Transverse colon (tissue), 4 donors: Measurements from ENCODE around the gene ATP2A1. TPM values are rescaled to one million over a fixed set of nuclear protein-coding genes. Genes with fewer than 3 reads are reported as not detected.
A peak's percentile ranks its signal among the peaks of the same experiment; 100 is the strongest.

Experiments
- DNase-seq: peaks from one replicate; pipeline ENCODE4 v3.0.0-alpha.2; 2019
- H3K27ac ChIP-seq, 4 donors: fragments of 200-600 bp; sonication (generic); 2 replicates each; pipeline ENCODE4 v1.5.1; 2016 to 2018; ENCODE audit warnings: inconsistent platforms in 4 of 4
- H3K27me3 ChIP-seq: fragments of 200-600 bp; sonication (generic); 2 replicates; pipeline ENCODE4 v1.5.1; 2017; ENCODE audit warnings: inconsistent platforms
- H3K36me3 ChIP-seq, 4 donors: fragments of 200-600 bp; sonication (generic); 2 replicates each; pipeline ENCODE4 v1.5.1; 2017 to 2019; ENCODE audit warnings: inconsistent platforms in 4 of 4
- H3K4me1 ChIP-seq, 4 donors: fragments of 200-600 bp; sonication (generic); 2 replicates each; pipeline ENCODE4 v1.5.1; 2017 to 2020; ENCODE audit warnings: inconsistent platforms in 4 of 4
- H3K4me3 ChIP-seq, 4 donors: fragments of 200-600 bp; sonication (generic); 1 replicate in 1 of 4; 2 replicates in 3 of 4; pipeline versions ENCODE4 v1.5.1 to v1.6.1; 2017 to 2019; ENCODE audit warnings: inconsistent platforms in 4 of 4
- H3K9me3 ChIP-seq, 2 donors: fragments of 200-600 bp; sonication (generic); 2 replicates each; pipeline ENCODE4 v1.5.1; 2017 to 2019; ENCODE audit warnings: inconsistent platforms in 2 of 2
- EP300 ChIP-seq: sonication (generic); formaldehyde crosslinking; IDR thresholded peaks from one replicate; pipeline ENCODE4 v1.6.1; 2017; ENCODE audit warnings: antibody characterized with exemption, low read depth
- POLR2A ChIP-seq: fragments of 450-650 bp; IDR thresholded peaks from one replicate; pipeline ENCODE4 v1.6.1; 2016; ENCODE audit warnings: antibody characterized with exemption, mild to moderate bottlenecking, moderate library complexity
- POLR2AphosphoS5 ChIP-seq, 3 donors: sonication (generic); formaldehyde crosslinking; IDR thresholded peaks; one replicate each; pipeline ENCODE4 v1.6.1; 2016; ENCODE audit warnings: antibody characterized with exemption in 3 of 3
- whole genome bisulfite sequencing, 2 donors: methylation state at CpG; one replicate each; pipeline ENCODE4 v1.1.5; 2018; ENCODE audit warnings: low coverage in 1 of 2; 5-methylcytosine and 5-hydroxymethylcytosine counted together
- in situ Hi-C, 4 donors: fragments of 200-750 bp; cut with MboI; loops; one replicate each; pipeline versions ENCODE4 v1.15.0 to v1.15.1; 2017; ENCODE audit warnings: low sequenced_read_pairs in 3 of 4, low pct_ligation_motif_present in 1 of 4, low pct_unique_long_range_greater_than_20kb in 1 of 4
- intact Hi-C: fragments of 100-400 bp; cut with DNase I; formaldehyde crosslinking; loops from one replicate; pipeline ENCODE4 v1.15.1; 2023; ENCODE audit warnings: low total_unique reads
- small RNA-seq, 4 donors: library from RNA; depleted of rRNA; stranded (forward); fragments of <200 nt; gene quantifications; one replicate each; pipeline ENCODE3, GENCODE V24; 2016
- total RNA-seq, 4 donors: library from RNA; depleted of rRNA; stranded (reverse); fragments of >200 nt; gene quantifications; one replicate each; pipeline ENCODE4 v1.1.0, GENCODE V29; 2016
- TF ChIP-seq, protein P1 (sequence below), 5 experiments: fragments of 200-600 bp in 3 of 5; fragments of 450-650 bp in 2 of 5; sonication (generic) in 3 of 5; IDR thresholded peaks; 1 replicate in 2 of 5; 2 replicates in 3 of 5; pipeline ENCODE4 v1.5.1; 2016 to 2017; ENCODE audit warnings: antibody characterized with exemption in 5 of 5, inconsistent platforms in 3 of 5, mild to moderate bottlenecking in 2 of 5, moderate library complexity in 1 of 5

The ATP2A1 gene
- total RNA-seq, 4 donors from 2014 or later = 1.1 to 3.2 (median 1.4) TPM; not detected in 1

- Histone ChIP-seq H3K9me3 (no peaks in the 10 kb centered on the region), H3K4me1 (peaks cover 4 to 20% (median 13%) of the 10 kb centered on the region in 4 donors), H3K4me3 (no peak overlapping the region), H3K27me3 (no peaks in the 10 kb centered on the region), H3K36me3 (no peaks in the 10 kb centered on the region), H3K27ac (no peak overlapping the region)
- TF ChIP-seq EP300 (no peak), POLR2AphosphoS5 (IDR thresholded peaks at IDR 0.05) (no peak), POLR2A (no peak)
- TF ChIP-seq, protein P1, sequence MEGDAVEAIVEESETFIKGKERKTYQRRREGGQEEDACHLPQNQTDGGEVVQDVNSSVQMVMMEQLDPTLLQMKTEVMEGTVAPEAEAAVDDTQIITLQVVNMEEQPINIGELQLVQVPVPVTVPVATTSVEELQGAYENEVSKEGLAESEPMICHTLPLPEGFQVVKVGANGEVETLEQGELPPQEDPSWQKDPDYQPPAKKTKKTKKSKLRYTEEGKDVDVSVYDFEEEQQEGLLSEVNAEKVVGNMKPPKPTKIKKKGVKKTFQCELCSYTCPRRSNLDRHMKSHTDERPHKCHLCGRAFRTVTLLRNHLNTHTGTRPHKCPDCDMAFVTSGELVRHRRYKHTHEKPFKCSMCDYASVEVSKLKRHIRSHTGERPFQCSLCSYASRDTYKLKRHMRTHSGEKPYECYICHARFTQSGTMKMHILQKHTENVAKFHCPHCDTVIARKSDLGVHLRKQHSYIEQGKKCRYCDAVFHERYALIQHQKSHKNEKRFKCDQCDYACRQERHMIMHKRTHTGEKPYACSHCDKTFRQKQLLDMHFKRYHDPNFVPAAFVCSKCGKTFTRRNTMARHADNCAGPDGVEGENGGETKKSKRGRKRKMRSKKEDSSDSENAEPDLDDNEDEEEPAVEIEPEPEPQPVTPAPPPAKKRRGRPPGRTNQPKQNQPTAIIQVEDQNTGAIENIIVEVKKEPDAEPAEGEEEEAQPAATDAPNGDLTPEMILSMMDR (IDR thresholded peaks at IDR 0.05) = no peak
- intact Hi-C loops = no loop called here
- no peak for DNase-seq
- in situ Hi-C loops = loop anchor here in 1 of 4 donors (10.0 kb wide), 2 partner anchors 82 to 122 kb away; partner anchors contain the start of genes ATXN2L and SH2B1
- 70 to 78% methylated on average over 1 to 4 of the region's 4 CpGs for WGBS, 2 donors
Observed at GRCh38 chr16:28946681-28947080, 68.4 kb downstream of the ATP2A1 start.

DNA sequence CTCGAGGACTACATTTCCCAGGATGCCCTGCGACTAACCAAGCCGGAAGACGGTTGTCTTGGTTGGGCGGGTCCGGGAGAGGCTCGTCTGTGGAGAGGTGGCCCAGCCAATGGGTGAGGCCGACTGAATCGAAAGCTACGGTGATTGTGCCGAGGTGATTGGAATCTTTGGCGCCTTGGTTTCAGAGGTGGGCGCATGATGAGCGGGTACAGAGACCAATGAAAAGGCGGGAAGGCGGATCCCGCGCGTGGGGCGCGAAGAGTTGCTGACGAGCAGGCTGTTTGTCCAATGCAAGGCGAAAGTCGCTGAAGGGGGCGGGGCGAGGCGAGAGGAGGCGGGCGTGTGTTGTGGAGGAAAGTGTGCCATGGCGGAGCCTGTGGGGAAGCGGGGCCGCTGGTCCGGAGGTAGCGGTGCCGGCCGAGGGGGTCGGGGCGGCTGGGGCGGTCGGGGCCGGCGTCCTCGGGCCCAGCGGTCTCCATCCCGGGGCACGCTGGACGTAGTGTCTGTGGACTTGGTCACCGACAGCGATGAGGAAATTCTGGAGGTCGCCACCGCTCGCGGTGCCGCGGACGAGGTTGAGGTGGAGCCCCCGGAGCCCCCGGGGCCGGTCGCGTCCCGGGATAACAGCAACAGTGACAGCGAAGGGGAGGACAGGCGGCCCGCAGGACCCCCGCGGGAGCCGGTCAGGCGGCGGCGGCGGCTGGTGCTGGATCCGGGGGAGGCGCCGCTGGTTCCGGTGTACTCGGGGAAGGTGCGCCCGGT is 72.5 kb downstream of the ATP2A1 start, which contains the start of gene NFATC2IP:
TSS of gene NFATC2IP (plus strand) at position 290 of the 762 bp plus-strand sequence. CDS start at position 365, 75 bp downstream.
- in situ Hi-C loops (no loop called here), intact Hi-C loops (no loop called here)
- Histone ChIP-seq H3K9me3 (no peaks in the 10 kb centered on the region), H3K4me1 (peaks cover 5 to 29% (median 18%) of the 10 kb centered on the region in 4 donors), H3K4me3 (peak within 1 kb of the TSS; percentile 77 to 99 (median 96)), H3K36me3 (peaks cover 0 to 25% (median 12%) of the 10 kb centered on the region in 4 donors), H3K27me3 (no peaks in the 10 kb centered on the region), H3K27ac (peak within 1 kb of the TSS; percentile 88 to 96 (median 93))
- TF ChIP-seq POLR2A = peak; percentile 74
- peak; percentile 13 to 48 (median 30) for TF ChIP-seq POLR2AphosphoS5 (IDR thresholded peaks at IDR 0.05)
- TF ChIP-seq, protein P1 (IDR thresholded peaks at IDR 0.05) = no peak
- WGBS, 2 donors = 1% methylated on average over 67 of the region's 79 CpGs; no CpG with 5 or more reads in 1 of the 2 donors
- peak; percentile 100 for DNase-seq

- intact Hi-C loops = no loop called here
- no peaks in the 10 kb centered on the region for H3K9me3 ChIP-seq
- H3K27me3 ChIP-seq = no peaks in the 10 kb centered on the region
- DNase-seq = peak; percentile 74
- peak overlapping the region; percentile 88 to 96 (median 93) for H3K27ac ChIP-seq
- TF ChIP-seq, protein P1 (IDR thresholded peaks at IDR 0.05) = no peak
- TF ChIP-seq POLR2A (no peak), POLR2AphosphoS5 (IDR thresholded peaks at IDR 0.05) (no peak), EP300 (no peak)
- WGBS, 2 donors = 0 to 2% methylated on average over 5 to 17 of the region's 17 CpGs
- peaks cover 5 to 27% (median 17%) of the 10 kb centered on the region in 4 donors for H3K4me1 ChIP-seq
- H3K36me3 ChIP-seq = peaks cover 0 to 31% (median 16%) of the 10 kb centered on the region in 4 donors
- in situ Hi-C loops = no loop called here
- H3K4me3 ChIP-seq = peak overlapping the region; percentile 77 to 99 (median 96)
Observed at GRCh38 chr16:28951410-28951943, 73.2 kb downstream of the ATP2A1 start.

Small RNAs within 50 kb of the gene (small RNA-seq; reads per million reads assigned to genes)
- gene RF00416 = 0 reads per million in 4 donors

Other genes starting within 250 kb of the ATP2A1 start
- under 1 TPM in 2 of 4 donors, not detected in 2; 0.27 to 0.32 TPM for gene NPIPB8, start 240.4 kb upstream of the ATP2A1 start, total RNA-seq
- gene EIF3C, start 167.0 kb upstream of the ATP2A1 start, total RNA-seq = 100 to 1,000 TPM; 161 to 301 (median 198) TPM
- 10 to 100 TPM in 3 of 4 donors, not detected in 1; 13.2 to 23.9 (median 19.4) TPM for gene NPIPB9, start 126.7 kb upstream of the ATP2A1 start, total RNA-seq
- 100 to 1,000 TPM in 3 of 4 donors, 10 to 100 TPM in 1; 90.2 to 165 (median 105) TPM for gene ATXN2L, start 55.5 kb upstream of the ATP2A1 start, total RNA-seq
- 100 to 1,000 TPM; 126 to 190 (median 143) TPM for gene TUFM, start 32.1 kb upstream of the ATP2A1 start, total RNA-seq
- 100 to 1,000 TPM in 1 of 4 donors, 10 to 100 TPM in 3; 28.5 to 111 (median 60.4) TPM for gene SH2B1, start 14.6 kb upstream of the ATP2A1 start, total RNA-seq
- gene RABEP2, start 46.8 kb downstream of the ATP2A1 start, total RNA-seq = 100 to 1,000 TPM in 2 of 4 donors, 10 to 100 TPM in 2; 57.1 to 182 (median 130) TPM
- 1 to 10 TPM in 2 of 4 donors, not detected in 2; 4.5 to 9.8 TPM for gene CD19, start 53.5 kb downstream of the ATP2A1 start, total RNA-seq
- gene NFATC2IP, start 72.4 kb downstream of the ATP2A1 start, total RNA-seq = 10 to 100 TPM; 59.1 to 89.4 (median 70.2) TPM
- 10 to 100 TPM; 22.7 to 75.2 (median 28.2) TPM for gene SPNS1, start 96.3 kb downstream of the ATP2A1 start, total RNA-seq
- 10 to 100 TPM in 1 of 4 donors, 1 to 10 TPM in 3; 5.6 to 39.6 (median 8.4) TPM for gene LAT, start 106.6 kb downstream of the ATP2A1 start, total RNA-seq